Measurements from ENCODE around the gene GPRIN2.

DNA sequence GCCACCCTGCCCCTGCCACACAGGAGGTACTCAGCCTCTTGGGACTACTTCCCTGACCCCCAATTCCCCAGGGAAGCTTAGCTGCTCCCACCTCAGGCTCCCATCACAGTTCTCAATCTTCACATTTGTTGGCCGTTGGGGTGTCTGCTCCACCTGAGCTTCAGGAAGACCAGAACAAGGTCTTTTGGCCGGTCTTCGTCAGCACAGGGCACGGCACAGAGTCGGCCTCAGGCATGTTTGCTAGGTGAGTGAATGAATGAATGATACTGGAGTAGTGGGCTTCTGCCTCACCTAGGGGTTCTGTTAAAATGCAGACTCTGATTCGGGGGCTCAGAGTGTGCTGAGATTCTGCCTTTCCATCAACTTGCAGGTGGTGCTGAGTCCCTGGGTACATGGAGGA, 20.3 kb downstream of the GPRIN2 start:
- TF ChIP-seq POLR2AphosphoS5 (IDR thresholded peaks at IDR 0.05; ENCODE audit: borderline replicate concordance, low read depth, low read length) (no peak), FOXP2 (optimal IDR thresholded peaks at IDR 0.05; ENCODE audit: control extremely low read depth, extremely low read length, insufficient read depth) (no peak)

Measured in SK-N-MC (cell line).